ENCODE results near the gene EFCAB6.

DNA sequence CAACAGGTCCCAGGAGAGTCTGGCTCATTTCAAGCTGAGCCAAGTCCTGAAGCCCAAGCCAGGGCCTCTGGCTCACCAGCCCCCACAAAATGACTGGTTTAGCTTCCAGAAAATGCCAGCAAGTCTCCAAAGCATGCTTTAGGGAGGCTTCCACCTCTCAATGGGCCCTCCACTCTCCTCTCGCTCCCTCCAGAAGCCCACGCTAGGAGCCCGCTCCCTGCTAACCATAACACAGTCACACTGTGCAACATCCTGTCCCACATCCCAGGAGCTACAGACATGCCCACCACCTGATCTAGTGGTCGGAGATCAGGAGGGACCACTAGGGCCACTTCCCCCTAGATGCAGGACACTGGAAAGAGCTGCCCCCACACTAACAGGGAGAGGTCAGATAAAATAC, 43.3 kb upstream of the EFCAB6 start:
- TF ChIP-seq, protein P1, sequence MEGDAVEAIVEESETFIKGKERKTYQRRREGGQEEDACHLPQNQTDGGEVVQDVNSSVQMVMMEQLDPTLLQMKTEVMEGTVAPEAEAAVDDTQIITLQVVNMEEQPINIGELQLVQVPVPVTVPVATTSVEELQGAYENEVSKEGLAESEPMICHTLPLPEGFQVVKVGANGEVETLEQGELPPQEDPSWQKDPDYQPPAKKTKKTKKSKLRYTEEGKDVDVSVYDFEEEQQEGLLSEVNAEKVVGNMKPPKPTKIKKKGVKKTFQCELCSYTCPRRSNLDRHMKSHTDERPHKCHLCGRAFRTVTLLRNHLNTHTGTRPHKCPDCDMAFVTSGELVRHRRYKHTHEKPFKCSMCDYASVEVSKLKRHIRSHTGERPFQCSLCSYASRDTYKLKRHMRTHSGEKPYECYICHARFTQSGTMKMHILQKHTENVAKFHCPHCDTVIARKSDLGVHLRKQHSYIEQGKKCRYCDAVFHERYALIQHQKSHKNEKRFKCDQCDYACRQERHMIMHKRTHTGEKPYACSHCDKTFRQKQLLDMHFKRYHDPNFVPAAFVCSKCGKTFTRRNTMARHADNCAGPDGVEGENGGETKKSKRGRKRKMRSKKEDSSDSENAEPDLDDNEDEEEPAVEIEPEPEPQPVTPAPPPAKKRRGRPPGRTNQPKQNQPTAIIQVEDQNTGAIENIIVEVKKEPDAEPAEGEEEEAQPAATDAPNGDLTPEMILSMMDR (IDR thresholded peaks at IDR 0.05): no peak
- no peak for TF ChIP-seq EZH2 (IDR thresholded peaks at IDR 0.05; ENCODE audit: borderline replicate concordance, insufficient read depth, low read depth, low read length, poor library complexity, severe bottlenecking)
